Adrenal gland (tissue), 12 donors: Measurements from ENCODE around the gene LINC00305. TPM values are rescaled to one million over a fixed set of nuclear protein-coding genes. Genes with fewer than 3 reads are reported as not detected.

Source experiments
- DNase-seq, 7 donors: peaks; one replicate each; pipeline ENCODE4 v3.0.0-alpha.2; 2019 to 2020
- H3K27ac ChIP-seq, 5 donors: fragments of 200-600 bp; sonication (generic) in 4 of 5; 1 replicate in 3 of 5; 2 replicates in 2 of 5; pipeline versions ENCODE4 v1.5.1 to v1.8.0; 2016 to 2020; ENCODE audit warnings: mild to moderate bottlenecking in 1 of 5
- H3K27me3 ChIP-seq: fragments of 200-600 bp; 2 replicates; pipeline ENCODE4 v1.8.0; 2021
- H3K36me3 ChIP-seq, 2 donors: fragments of 200-600 bp; replicated peaks in 1 of 2; 1 replicate in 1 of 2; 2 replicates in 1 of 2; pipeline versions ENCODE4 v1.5.1 to v1.8.0; 2018 to 2022
- H3K4me1 ChIP-seq, 2 donors: fragments of 200-600 bp; replicated peaks in 1 of 2; 1 replicate in 1 of 2; 2 replicates in 1 of 2; pipeline versions ENCODE4 v1.5.1 to v1.8.0; 2018 to 2021
- H3K4me3 ChIP-seq, 4 donors: fragments of 200-600 bp; sonication (generic) in 3 of 4; one replicate each; pipeline ENCODE4 v1.5.1; 2016 to 2018
- H3K9me3 ChIP-seq, 3 donors: fragments of 200-600 bp; sonication (generic) in 1 of 3; replicated peaks in 1 of 3; 1 replicate in 2 of 3; 2 replicates in 1 of 3; pipeline versions ENCODE4 v1.5.1 to v1.8.0; 2016 to 2021
- POLR2A ChIP-seq, 2 donors: fragments of 450-650 bp; IDR thresholded peaks; one replicate each; pipeline ENCODE4 v1.6.1; 2017; ENCODE audit warnings: antibody characterized with exemption in 2 of 2, mild to moderate bottlenecking in 2 of 2, moderate library complexity in 1 of 2
- whole genome bisulfite sequencing, 4 donors: extraction: QIAGEN DNeasy Blood & Tissue Kit in 2 of 4; methylation state at CpG; one replicate each; pipeline versions ENCODE4 v1.1.5 to v1.1.7; 2013 to 2017; 5-methylcytosine and 5-hydroxymethylcytosine counted together
- intact Hi-C, 2 donors: fragments of 100-400 bp; cut with DNase I; formaldehyde crosslinking; loops; one replicate each; pipeline versions ENCODE4 v1.14.1 to v1.15.0; 2022 to 2023
- polyA plus RNA-seq, 3 donors: library from polyadenylated mRNA; stranded (reverse); fragments of 200-250 nt in 2 of 3; fragments of 350-450 nt in 1 of 3; fragmentation: Illumina TruSeq in 1 of 3; extraction: RNeasy Lipid Tissue Mini Kit (QIAGEN cat#74804) in 1 of 3; gene quantifications; one replicate each; pipeline ENCODE4 v1.2.3, GENCODE V29; 2013 to 2014
- total RNA-seq, 9 donors: library from RNA; depleted of rRNA in 4 of 9; stranded (reverse); fragments of >200 nt in 4 of 9; fragments of 120-200 nt in 1 of 9; fragmentation: NEBNext Ultra II Directional in 1 of 9; extraction: Animal tissue kit (Norgen Biotek cat#: 25700) in 1 of 9; gene quantifications; one replicate each; pipeline versions ENCODE4 v1.1.0 to v1.2.4, GENCODE V29; 2013 to 2023
- TF ChIP-seq, protein P1 (sequence below), 6 experiments: fragments of 450-650 bp in 4 of 6; fragments of 200-600 bp in 2 of 6; sonication (generic) in 1 of 6; IDR thresholded peaks; 1 replicate in 5 of 6; 2 replicates in 1 of 6; pipeline versions ENCODE4 v1.5.1 to v1.8.0; 2016 to 2021; ENCODE audit warnings: antibody characterized with exemption in 6 of 6, mild to moderate bottlenecking in 2 of 6, moderate library complexity in 1 of 6
- donor health status: healthy with polysubstance abuse.
- donor health status: Bipolar disorder and iron deficiency.
- donor health status: DM: yes; HTN: yes; CAD: no.
- donor health status: DM: no; HTN: no; CAD: no.
- donor health status: DM: no; HTN: no; CAD: no.
- donor health status: DM: yes; HTN: yes; CAD: no.

The LINC00305 gene
- total and polyA plus RNA-seq, 12 donors = 0.33 TPM; not detected in 11

DNA sequence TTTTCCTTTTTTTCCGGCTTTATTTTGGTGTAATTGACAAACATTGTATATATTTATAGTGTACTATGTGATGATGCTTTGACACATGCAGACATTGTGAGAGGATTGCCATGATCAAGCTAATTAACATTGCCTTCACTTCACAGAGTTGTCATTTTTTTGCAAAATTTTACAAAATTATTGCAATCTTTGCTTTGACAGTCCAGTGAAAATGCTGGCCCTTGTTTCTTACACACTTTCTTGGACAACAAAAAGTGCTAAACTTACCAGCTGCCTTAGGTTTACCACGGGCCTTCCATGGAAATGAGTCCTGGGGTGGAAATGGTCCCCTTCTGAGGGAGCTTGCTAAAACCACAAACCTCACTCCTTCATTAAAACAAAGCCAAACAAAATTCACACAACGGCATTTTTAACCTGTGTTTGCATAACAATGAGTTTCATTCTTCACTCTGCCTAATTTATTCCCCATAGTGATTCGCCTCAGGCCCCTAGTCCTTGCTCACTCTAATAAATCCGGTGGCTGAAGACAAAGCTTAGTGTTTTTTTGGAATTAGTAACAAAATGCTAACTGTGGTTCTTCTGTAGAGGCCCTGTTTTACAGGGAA lies 32.2 kb downstream of the LINC00305 start:
- Histone ChIP-seq H3K27ac (no peak overlapping the region), H3K4me3 (no peak overlapping the region), H3K27me3 (no peaks in the 10 kb centered on the region), H3K9me3 (no peaks in the 10 kb centered on the region), H3K4me1 (no peaks in the 10 kb centered on the region), H3K36me3 (no peaks in the 10 kb centered on the region)
- no peak for TF ChIP-seq POLR2A (IDR thresholded peaks at IDR 0.05)
- TF ChIP-seq, protein P1, sequence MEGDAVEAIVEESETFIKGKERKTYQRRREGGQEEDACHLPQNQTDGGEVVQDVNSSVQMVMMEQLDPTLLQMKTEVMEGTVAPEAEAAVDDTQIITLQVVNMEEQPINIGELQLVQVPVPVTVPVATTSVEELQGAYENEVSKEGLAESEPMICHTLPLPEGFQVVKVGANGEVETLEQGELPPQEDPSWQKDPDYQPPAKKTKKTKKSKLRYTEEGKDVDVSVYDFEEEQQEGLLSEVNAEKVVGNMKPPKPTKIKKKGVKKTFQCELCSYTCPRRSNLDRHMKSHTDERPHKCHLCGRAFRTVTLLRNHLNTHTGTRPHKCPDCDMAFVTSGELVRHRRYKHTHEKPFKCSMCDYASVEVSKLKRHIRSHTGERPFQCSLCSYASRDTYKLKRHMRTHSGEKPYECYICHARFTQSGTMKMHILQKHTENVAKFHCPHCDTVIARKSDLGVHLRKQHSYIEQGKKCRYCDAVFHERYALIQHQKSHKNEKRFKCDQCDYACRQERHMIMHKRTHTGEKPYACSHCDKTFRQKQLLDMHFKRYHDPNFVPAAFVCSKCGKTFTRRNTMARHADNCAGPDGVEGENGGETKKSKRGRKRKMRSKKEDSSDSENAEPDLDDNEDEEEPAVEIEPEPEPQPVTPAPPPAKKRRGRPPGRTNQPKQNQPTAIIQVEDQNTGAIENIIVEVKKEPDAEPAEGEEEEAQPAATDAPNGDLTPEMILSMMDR (IDR thresholded peaks at IDR 0.05) = no peak
- no peak for DNase-seq
- WGBS, 4 donors = 58 to 71% (median 69%) methylated on average over 5 of the region's 5 CpGs
- intact Hi-C loops = no loop called here

DNA sequence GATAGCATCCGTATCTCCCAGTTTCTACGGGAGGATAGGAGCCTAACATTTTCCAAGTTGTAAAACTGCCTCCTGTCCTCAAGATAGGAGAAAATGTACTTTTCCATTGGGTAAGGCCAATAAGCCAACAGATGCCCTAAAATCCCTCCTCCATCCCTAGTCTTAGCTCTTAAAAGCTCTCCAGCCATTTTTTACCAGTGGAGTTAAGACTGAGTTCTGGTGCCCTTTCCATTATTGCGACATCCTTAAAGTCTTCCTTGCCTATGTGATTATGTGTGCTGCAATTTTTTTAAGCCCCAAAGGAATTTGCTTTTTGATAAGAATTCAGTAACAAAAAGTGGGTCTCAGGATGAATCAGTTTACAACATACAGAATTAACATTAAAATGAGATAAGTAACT lies 33.0 kb downstream of the LINC00305 start:
- Histone ChIP-seq H3K36me3 (no peaks in the 10 kb centered on the region), H3K4me1 (no peaks in the 10 kb centered on the region), H3K9me3 (no peaks in the 10 kb centered on the region), H3K4me3 (no peak overlapping the region), H3K27ac (no peak overlapping the region), H3K27me3 (no peaks in the 10 kb centered on the region)
- WGBS, 4 donors = 59 to 95% (median 83%) methylated on average over 3 of the region's 3 CpGs
- no peak for TF ChIP-seq POLR2A (IDR thresholded peaks at IDR 0.05)
- TF ChIP-seq, protein P1 (IDR thresholded peaks at IDR 0.05) = no peak
- intact Hi-C loops = no loop called here
- no peak for DNase-seq

DNA sequence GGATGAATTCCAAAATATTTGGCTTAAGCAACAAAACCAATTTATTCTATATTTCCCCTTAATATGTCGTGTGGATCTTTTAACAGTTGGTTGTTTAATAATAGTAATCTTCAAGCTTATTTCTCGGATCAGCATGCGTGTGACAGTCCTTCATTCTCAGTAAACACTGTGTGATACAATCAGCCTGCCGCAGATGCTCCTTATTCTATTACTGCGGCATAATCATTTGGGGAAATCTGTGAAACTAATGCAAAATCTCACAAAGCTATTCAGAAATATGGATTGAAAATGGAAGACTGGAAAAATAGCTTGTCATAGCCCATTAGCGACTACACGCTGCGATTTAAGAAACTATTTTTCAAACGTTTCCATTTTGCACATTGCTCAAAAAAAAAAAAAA lies 36.9 kb downstream of the LINC00305 start:
- Histone ChIP-seq H3K36me3 (no peaks in the 10 kb centered on the region), H3K27me3 (no peaks in the 10 kb centered on the region), H3K27ac (no peak overlapping the region), H3K9me3 (no peaks in the 10 kb centered on the region), H3K4me3 (no peak overlapping the region), H3K4me1 (no peaks in the 10 kb centered on the region)
- TF ChIP-seq POLR2A (IDR thresholded peaks at IDR 0.05) = no peak
- TF ChIP-seq, protein P1 (IDR thresholded peaks at IDR 0.05) = no peak
- intact Hi-C loops = no loop called here
- no peak for DNase-seq
- 72 to 85% (median 75%) methylated on average over 9 of the region's 9 CpGs for WGBS, 4 donors

DNA sequence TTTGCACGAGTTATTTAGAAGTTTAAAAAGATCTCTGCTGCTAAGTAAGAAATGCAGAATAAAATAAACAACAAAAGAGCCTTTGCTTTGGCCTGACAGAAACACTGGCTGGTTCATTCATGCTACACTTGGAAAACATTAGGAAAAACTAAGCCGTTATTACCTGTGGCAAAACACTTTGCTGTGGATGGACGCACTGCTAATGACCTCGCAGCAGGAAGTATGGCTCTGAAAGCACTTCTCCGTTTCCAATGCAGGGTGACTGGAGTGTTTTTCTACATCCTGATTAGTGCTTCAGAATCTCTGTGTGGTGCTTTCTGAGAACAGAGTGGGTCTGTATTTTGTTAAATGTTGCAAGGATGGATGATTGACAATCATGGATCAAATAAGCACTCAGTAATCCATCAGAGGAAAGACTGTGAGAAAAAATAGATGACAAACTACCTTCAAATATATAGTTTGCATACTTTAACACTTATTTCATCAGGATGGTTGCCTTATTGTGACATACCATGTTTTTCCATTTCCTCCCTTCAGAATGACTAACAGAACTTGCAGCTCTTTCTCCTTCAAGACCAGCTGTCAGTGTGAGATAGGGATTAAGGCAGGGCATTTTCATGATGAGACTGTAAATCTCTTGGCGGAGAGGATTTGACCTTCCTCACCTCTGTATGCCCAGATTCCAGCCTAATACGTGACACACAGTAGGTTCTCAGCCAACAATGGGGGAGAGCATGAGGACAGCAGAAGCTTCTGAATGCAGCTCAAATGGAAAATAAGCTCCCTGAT lies 38.0 kb downstream of the LINC00305 start:
- Histone ChIP-seq H3K27me3 (no peaks in the 10 kb centered on the region), H3K27ac (no peak overlapping the region), H3K4me1 (no peaks in the 10 kb centered on the region), H3K36me3 (no peaks in the 10 kb centered on the region), H3K9me3 (no peaks in the 10 kb centered on the region), H3K4me3 (no peak overlapping the region)
- intact Hi-C loops = no loop called here
- no peak for DNase-seq
- 53 to 65% (median 58%) methylated on average over 7 of the region's 7 CpGs for WGBS, 4 donors
- TF ChIP-seq, protein P1 (IDR thresholded peaks at IDR 0.05) = no peak
- TF ChIP-seq POLR2A (IDR thresholded peaks at IDR 0.05) = no peak
